ENCODE data around the gene DDX10. TPM values are rescaled to one million over a fixed set of nuclear protein-coding genes. Genes with fewer than 3 reads are reported as not detected.

The DDX10 gene
- 14.4 and 17.9 TPM in 2 replicates for total RNA-seq

DNA sequence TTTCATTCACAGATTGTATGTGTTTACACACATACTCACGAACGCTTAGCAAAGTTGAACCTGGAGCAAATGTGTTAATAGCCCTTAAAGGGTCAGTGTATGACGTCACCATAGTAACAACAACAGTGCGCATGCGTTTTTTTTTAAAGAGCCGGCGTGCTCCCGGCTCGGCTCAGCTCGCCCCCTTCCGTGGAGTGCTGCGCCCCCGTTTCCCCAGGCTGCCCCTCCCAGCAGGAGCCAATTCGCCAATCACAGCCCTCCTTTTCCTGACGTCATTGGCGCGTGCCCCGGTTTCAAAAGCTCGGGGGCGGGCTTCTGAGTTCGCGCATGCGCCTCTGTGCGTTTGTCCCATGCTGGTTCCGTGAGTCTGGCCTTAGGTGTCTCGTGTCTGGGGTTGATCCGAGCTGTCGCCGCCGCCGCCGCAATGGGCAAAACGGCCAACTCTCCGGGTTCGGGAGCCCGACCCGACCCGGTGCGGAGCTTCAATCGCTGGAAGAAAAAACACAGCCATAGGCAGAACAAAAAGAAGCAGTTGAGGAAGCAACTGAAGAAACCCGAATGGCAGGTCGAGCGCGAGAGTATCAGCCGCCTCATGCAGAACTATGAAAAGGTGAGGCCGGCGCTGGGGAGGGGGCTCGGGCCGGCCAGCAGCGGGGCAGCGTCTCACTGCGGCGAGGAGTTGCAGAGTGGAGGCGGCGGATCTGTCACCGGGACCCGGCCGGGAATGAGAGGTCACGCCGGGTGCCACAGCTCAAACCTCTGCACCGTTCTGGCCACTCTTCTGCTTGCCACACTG, at the start of gene DDX10:
Gene DDX10 (plus strand): TSS at position 340 of the 796 bp plus-strand sequence. CDS start 85 bp downstream, at position 425.

Other genes with a start within 250 kb of the DDX10 start
- gene C11orf65, start 197.5 kb upstream of the DDX10 start, total RNA-seq, result 1.8 and 2.3 TPM in 2 replicates
- 29.3 and 52.7 TPM in 2 replicates for gene POGLUT3, start 166.7 kb upstream of the DDX10 start, total RNA-seq
- gene EXPH5, start 71.3 kb upstream of the DDX10 start, total RNA-seq, result 2.3 and 4.7 TPM in 2 replicates